Measurements from ENCODE around the gene MTHFD1. TPM values are rescaled to one million over a fixed set of nuclear protein-coding genes. Genes with fewer than 3 reads are reported as not detected.

Gene MTHFD1
- total and polyA plus RNA-seq, 9 of the 15 experiments (the other 6 are each of a cell fraction or from before 2014, with no cell fraction given): 66.7 to 158 (median 90.9) TPM

DNA sequence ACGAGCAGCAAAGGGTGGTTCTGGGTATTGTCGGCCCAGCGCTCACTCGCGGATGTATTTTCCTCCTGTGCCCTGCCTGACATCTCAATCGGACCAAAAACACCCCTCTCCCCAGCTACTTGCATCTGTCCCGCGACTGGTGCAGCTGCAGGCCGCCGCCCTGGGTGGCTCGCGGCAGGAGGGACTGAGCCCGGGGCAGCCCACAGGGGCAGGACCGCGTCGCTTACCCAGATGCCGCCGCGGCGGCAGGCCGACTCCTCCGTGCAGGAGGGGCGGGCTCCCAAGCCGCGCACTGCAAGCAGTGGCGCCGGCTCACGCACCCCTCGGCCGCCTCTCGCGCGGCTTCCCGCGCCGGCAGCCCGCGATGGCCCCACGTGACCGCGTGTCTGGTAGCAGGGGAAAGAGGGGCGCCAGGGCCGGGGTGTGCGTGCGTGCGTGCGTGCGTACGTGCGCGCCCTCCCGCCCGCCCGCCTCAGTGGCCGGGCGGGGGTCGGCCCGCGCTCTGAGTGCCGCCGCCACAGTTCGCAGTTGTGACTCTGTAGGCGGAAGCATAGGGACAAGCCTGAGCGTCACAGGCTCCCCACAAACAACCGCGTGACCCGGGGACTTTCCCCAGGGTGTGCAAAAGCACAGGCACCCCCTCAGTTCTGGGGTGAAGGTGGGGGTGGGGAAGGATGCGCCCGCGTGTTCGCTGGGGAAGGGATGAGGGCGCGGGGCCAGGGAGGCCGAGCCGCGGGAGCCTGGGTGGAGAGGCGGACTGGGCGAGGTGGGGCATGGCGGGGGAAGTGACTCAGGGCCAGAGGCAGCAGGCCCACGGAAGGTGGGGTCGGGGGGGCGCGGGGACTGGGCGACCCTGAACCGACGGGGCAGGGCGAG, 115.5 kb downstream of the MTHFD1 start, which contains the start of gene ZBTB25:
Gene ZBTB25 (minus strand): TSS at position 405 of the 876 bp plus-strand sequence. CDS start 13,305 bp downstream, outside the sequence.
- 4% methylated on average over 21 of the region's 87 CpGs for WGBS (ENCODE audit: insufficient coverage, low coverage, missing lambda C conversion rate)
- peak; percentile 62 for FAIRE-seq
- Histone ChIP-seq H3K4me1 (replicated peaks in 1 of 2; ENCODE audit: control insufficient read depth in 2 of 2, insufficient read depth in 2 of 2, low read length in 2 of 2) (peaks cover 25 to 38% of the 10 kb centered on the region in 2 experiments), H3K27ac (ENCODE audit: extremely low read depth, low read depth, low read length) (peak within 1 kb of the TSS; percentile 91), H3K27me3 (ENCODE audit: control insufficient read depth in 2 of 2, insufficient read depth in 2 of 2, low read length in 2 of 2) (no peaks in the 10 kb centered on the region), H4K20me1 (replicated peaks; ENCODE audit: control insufficient read depth, insufficient read depth, low read length) (no peaks in the 10 kb centered on the region), H3K9me3 (replicated peaks; ENCODE audit: control insufficient read depth, insufficient read depth, low read depth, low read length) (no peaks in the 10 kb centered on the region), H3K4me2 (ENCODE audit: insufficient read depth, low read length) (peak within 1 kb of the TSS; percentile 78), H3K36me3 (ENCODE audit: control insufficient read depth, insufficient read depth, low read length) (no peaks in the 10 kb centered on the region; the same call in 2 of the 3 replicates), H3K4me3 (peak within 1 kb of the TSS; percentile 64), H3K9me1 (ENCODE audit: control insufficient read depth, insufficient read depth, low read length) (no peaks in the 10 kb centered on the region), H3K79me2 (ENCODE audit: control insufficient read depth, insufficient read depth, low read length) (peaks cover 49% of the 10 kb centered on the region), H3K9ac (ENCODE audit: insufficient read depth in 1 of 2, low read depth in 2 of 2, low read length in 2 of 2) (peak within 1 kb of the TSS; percentile 85 to 89), H2AFZ (ENCODE audit: low read depth, low read length) (peak within 1 kb of the TSS; percentile 90)
- POLR2A ChIA-PET: interaction anchor here (0.6 to 1.9 kb wide), 3 partner anchors 9 to 47 kb away, joined by 3 to 4 read pairs (median 3); no protein-coding TSS in a partner anchor
- DNase-seq (ENCODE audit: extremely low read depth in 1 of 4, low spot score in 3 of 4): peak; percentile 71 to 86 (median 71)
- no TSS peak for BruUV-seq (replicated peaks)
- CTCF ChIA-PET (ENCODE audit: low intra/inter-chr PET ratio): no interaction called here
- in situ Hi-C loops (cut with MboI) (no loop called here), intact Hi-C loops (cut with micrococcal nuclease) (no loop called here)
- peak; percentile 87 for ATAC-seq
- TF ChIP-seq TRIM24 (IDR thresholded peaks at IDR 0.05) (no peak), ZNF79 (CRISPR knock-in tag; IDR thresholded peaks at IDR 0.05; ENCODE audit: low read depth) (no peak), FOXP1 (CRISPR knock-in tag; IDR thresholded peaks at IDR 0.05) (no peak), KAT7 (CRISPR knock-in tag; IDR thresholded peaks at IDR 0.05; ENCODE audit: borderline replicate concordance) (no peak), NR2C1 (IDR thresholded peaks at IDR 0.05) (no peak), NR2C1 (tag; IDR thresholded peaks at IDR 0.05) (no peak), TSC22D4 (tag; IDR thresholded peaks at IDR 0.05) (no peak), SMAD1 (IDR thresholded peaks at IDR 0.05; ENCODE audit: low read depth, low read length, partially characterized antibody) (no peak), FOXK1 (CRISPR knock-in tag; IDR thresholded peaks at IDR 0.05; ENCODE audit: borderline replicate concordance) (no peak), CEBPB (tag; IDR thresholded peaks at IDR 0.05) (no peak), ZC3H11A (IDR thresholded peaks at IDR 0.05; ENCODE audit: low read depth, low read length) (no peak), ZBTB17 (CRISPR knock-in tag; IDR thresholded peaks at IDR 0.05) (no peak; the same call in 1 of the 2 replicates), CBFA2T2 (conservative IDR thresholded peaks at IDR 0.05) (no peak), ZNF217 (CRISPR knock-in tag; IDR thresholded peaks at IDR 0.05) (no peak), TFAM (CRISPR knock-in tag; conservative IDR thresholded peaks at IDR 0.05) (no peak), MTA3 (IDR thresholded peaks at IDR 0.05; ENCODE audit: borderline replicate concordance) (0 out of 2 replicates have a peak, but pooled peaks have one; percentile 19)
- TF ChIP-seq, protein P1, sequence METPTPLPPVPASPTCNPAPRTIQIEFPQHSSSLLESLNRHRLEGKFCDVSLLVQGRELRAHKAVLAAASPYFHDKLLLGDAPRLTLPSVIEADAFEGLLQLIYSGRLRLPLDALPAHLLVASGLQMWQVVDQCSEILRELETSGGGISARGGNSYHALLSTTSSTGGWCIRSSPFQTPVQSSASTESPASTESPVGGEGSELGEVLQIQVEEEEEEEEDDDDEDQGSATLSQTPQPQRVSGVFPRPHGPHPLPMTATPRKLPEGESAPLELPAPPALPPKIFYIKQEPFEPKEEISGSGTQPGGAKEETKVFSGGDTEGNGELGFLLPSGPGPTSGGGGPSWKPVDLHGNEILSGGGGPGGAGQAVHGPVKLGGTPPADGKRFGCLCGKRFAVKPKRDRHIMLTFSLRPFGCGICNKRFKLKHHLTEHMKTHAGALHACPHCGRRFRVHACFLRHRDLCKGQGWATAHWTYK (CRISPR knock-in tag; IDR thresholded peaks at IDR 0.05): no peak
- TF ChIP-seq, protein P2, sequence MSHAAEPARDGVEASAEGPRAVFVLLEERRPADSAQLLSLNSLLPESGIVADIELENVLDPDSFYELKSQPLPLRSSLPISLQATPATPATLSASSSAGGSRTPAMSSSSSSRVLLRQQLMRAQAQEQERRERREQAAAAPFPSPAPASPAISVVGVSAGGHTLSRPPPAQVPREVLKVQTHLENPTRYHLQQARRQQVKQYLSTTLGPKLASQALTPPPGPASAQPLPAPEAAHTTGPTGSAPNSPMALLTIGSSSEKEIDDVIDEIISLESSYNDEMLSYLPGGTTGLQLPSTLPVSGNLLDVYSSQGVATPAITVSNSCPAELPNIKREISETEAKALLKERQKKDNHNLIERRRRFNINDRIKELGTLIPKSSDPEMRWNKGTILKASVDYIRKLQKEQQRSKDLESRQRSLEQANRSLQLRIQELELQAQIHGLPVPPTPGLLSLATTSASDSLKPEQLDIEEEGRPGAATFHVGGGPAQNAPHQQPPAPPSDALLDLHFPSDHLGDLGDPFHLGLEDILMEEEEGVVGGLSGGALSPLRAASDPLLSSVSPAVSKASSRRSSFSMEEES (CRISPR knock-in tag; IDR thresholded peaks at IDR 0.05): peak; percentile 70
- TF ChIP-seq, protein P3, sequence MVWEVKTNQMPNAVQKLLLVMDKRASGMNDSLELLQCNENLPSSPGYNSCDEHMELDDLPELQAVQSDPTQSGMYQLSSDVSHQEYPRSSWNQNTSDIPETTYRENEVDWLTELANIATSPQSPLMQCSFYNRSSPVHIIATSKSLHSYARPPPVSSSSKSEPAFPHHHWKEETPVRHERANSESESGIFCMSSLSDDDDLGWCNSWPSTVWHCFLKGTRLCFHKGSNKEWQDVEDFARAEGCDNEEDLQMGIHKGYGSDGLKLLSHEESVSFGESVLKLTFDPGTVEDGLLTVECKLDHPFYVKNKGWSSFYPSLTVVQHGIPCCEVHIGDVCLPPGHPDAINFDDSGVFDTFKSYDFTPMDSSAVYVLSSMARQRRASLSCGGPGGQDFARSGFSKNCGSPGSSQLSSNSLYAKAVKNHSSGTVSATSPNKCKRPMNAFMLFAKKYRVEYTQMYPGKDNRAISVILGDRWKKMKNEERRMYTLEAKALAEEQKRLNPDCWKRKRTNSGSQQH (CRISPR knock-in tag; IDR thresholded peaks at IDR 0.05): no peak
